Progenitor cell of endocrine pancreas (in vitro differentiated cells): Measurements from ENCODE around the gene ARMC2. TPM values are rescaled to one million over a fixed set of nuclear protein-coding genes. Genes with fewer than 3 reads are reported as not detected.

ENCODE experiments used
- DNase-seq: peaks from one replicate; pipeline ENCODE4 v3.0.0; 2021; ENCODE audit warnings: low spot score; ENCODE audit not compliant: unreplicated experiment
- H3K27ac Mint-ChIP-seq: 2 replicates; pipeline ENCODE4 v1.8.0; 2021; ENCODE audit warnings: mild to moderate bottlenecking, moderate library complexity, mixed read lengths
- H3K27me3 Mint-ChIP-seq: 2 replicates; pipeline ENCODE4 v1.8.0; 2021; ENCODE audit warnings: mixed read lengths
- H3K36me3 Mint-ChIP-seq: 2 replicates; pipeline ENCODE4 v1.8.0; 2022; ENCODE audit warnings: mixed read lengths; ENCODE audit not compliant: insufficient read depth
- H3K4me1 Mint-ChIP-seq: 2 replicates; pipeline ENCODE4 v1.8.0; 2021; ENCODE audit warnings: low read depth, mixed read lengths
- H3K4me3 Mint-ChIP-seq: 2 replicates; pipeline ENCODE4 v1.8.0; 2021; ENCODE audit warnings: low read depth, mild to moderate bottlenecking, moderate library complexity, mixed read lengths
- H3K9me3 Mint-ChIP-seq: 2 replicates; pipeline ENCODE4 v1.8.0; 2021; ENCODE audit warnings: low read depth, mixed read lengths
- CTCF ChIP-seq: fragments of 200-600 bp; sonication (generic); IDR thresholded peaks from one replicate; pipeline ENCODE4 v1.5.0; 2021; ENCODE audit warnings: antibody characterized with exemption, mild to moderate bottlenecking; ENCODE audit not compliant: unreplicated experiment
- total RNA-seq: library from RNA; stranded (reverse); gene quantifications from 2 replicates; pipeline ENCODE4 v1.2.1, GENCODE V29; 2021

The ARMC2 gene
- total RNA-seq, 1 donor from 2014 or later = 16.5 TPM

GRCh38 chr6:108957221-108957620, 109.0 kb downstream of the ARMC2 start:
- no peak for DNase-seq
- peaks cover 2% of the 10 kb centered on the region for H3K4me1 Mint-ChIP-seq
- H3K27ac Mint-ChIP-seq = no peak overlapping the region
- H3K9me3 Mint-ChIP-seq = no peaks in the 10 kb centered on the region
- no peaks in the 10 kb centered on the region for H3K36me3 Mint-ChIP-seq
- H3K27me3 Mint-ChIP-seq = peaks cover 10% of the 10 kb centered on the region
- no peak overlapping the region for H3K4me3 Mint-ChIP-seq
- no peak for TF ChIP-seq CTCF

- H3K4me3 Mint-ChIP-seq = no peak overlapping the region
- H3K36me3 Mint-ChIP-seq = no peaks in the 10 kb centered on the region
- no peaks in the 10 kb centered on the region for H3K9me3 Mint-ChIP-seq
- DNase-seq = no peak
- peaks cover 2% of the 10 kb centered on the region for H3K4me1 Mint-ChIP-seq
- H3K27me3 Mint-ChIP-seq = peaks cover 10% of the 10 kb centered on the region
- H3K27ac Mint-ChIP-seq = no peak overlapping the region
- TF ChIP-seq CTCF = no peak
These were observed 110.9 kb downstream of the ARMC2 start for GRCh38 chr6:108958900-108959770.

GRCh38 chr6:108959972-108960582, 111.9 kb downstream of the ARMC2 start:
- Mint-ChIP-seq H3K4me1 (peaks cover 2% of the 10 kb centered on the region), H3K4me3 (no peak overlapping the region), H3K36me3 (no peaks in the 10 kb centered on the region), H3K9me3 (no peaks in the 10 kb centered on the region), H3K27me3 (peaks cover 10% of the 10 kb centered on the region), H3K27ac (no peak overlapping the region)
- DNase-seq = no peak
- TF ChIP-seq CTCF = no peak

- peaks cover 9% of the 10 kb centered on the region for H3K27me3 Mint-ChIP-seq
- no peaks in the 10 kb centered on the region for H3K36me3 Mint-ChIP-seq
- TF ChIP-seq CTCF = no peak
- DNase-seq = no peak
- peaks cover 2% of the 10 kb centered on the region for H3K4me1 Mint-ChIP-seq
- H3K27ac Mint-ChIP-seq = no peak overlapping the region
- H3K4me3 Mint-ChIP-seq = no peak overlapping the region
- no peaks in the 10 kb centered on the region for H3K9me3 Mint-ChIP-seq
These were observed 112.4 kb downstream of the ARMC2 start for GRCh38 chr6:108960601-108961000.

GRCh38 chr6:108961077-108961476, 112.9 kb downstream of the ARMC2 start:
- Mint-ChIP-seq H3K4me3 (no peak overlapping the region), H3K9me3 (no peaks in the 10 kb centered on the region), H3K27me3 (peaks cover 7% of the 10 kb centered on the region), H3K36me3 (no peaks in the 10 kb centered on the region), H3K27ac (no peak overlapping the region), H3K4me1 (peaks cover 2% of the 10 kb centered on the region)
- DNase-seq = no peak
- TF ChIP-seq CTCF = no peak
